GM12878 (cell line): ENCODE results near the gene PRRX1. TPM values are rescaled to one million over a fixed set of nuclear protein-coding genes. Genes with fewer than 3 reads are reported as not detected.

Experiments
- ATAC-seq: fragments of 200-7000 bp; cut with Tn5 transposase; 3 replicates; pipeline ENCODE4 v1.9.1; 2020; ENCODE audit warnings: mild to moderate bottlenecking, moderate library complexity
- BruUV-seq: library from RNA; stranded (reverse); fragments of 400-500 nt; replicated peaks from 2 replicates; lab custom pipeline; 2021; lab: Mats Ljungman, UMichigan
- CTCF ChIA-PET: fragments of 300-600 bp; sonication (Branson Sonifier 250); formaldehyde crosslinking; extraction: SDS; loops from one replicate; lab custom pipeline; 2021; ENCODE audit warnings: inconsistent platforms; lab: Yijun Ruan, JAX
- POLR2A ChIA-PET: fragments of 350-600 bp; formaldehyde crosslinking; extraction: SDS; loops from one replicate; lab custom pipeline; 2021; ENCODE audit warnings: inconsistent platforms; lab: Charles Lee
- RAD21 ChIA-PET: fragments of 300-600 bp; sonication (Branson Sonifier 250); formaldehyde crosslinking; loops from one replicate; lab custom pipeline; 2023; ENCODE audit warnings: antibody characterized with exemption; ENCODE audit not compliant: unreplicated experiment; lab: Charles Lee
- SMC1A ChIA-PET: fragments of 300-600 bp; sonication (Branson Sonifier 250); formaldehyde crosslinking; loops from one replicate; lab custom pipeline; 2023; ENCODE audit not compliant: unreplicated experiment, uncharacterized antibody; lab: Charles Lee
- DNase-seq: peaks from one replicate; pipeline ENCODE4 v3.0.0-alpha.2; 2011; ENCODE audit warnings: low read depth, low spot score
- FAIRE-seq: peaks from 3 replicates; lab custom pipeline; 2011; peaks lifted over from hg19 to GRCh38; lab: Jason Lieb, UNC
- H2AFZ ChIP-seq: 2 replicates; pipeline ENCODE4 v1.6.0; 2011; ENCODE audit warnings: low read depth, low read length, control low read depth; ENCODE audit not compliant: control insufficient read depth
- H3K27ac ChIP-seq: 2 replicates; pipeline ENCODE4 v1.5.1; 2011; ENCODE audit warnings: control low read depth; ENCODE audit not compliant: control insufficient read depth, insufficient read depth
- H3K27me3 ChIP-seq, 2 experiments: replicated peaks in 1 of 2; 2 replicates each; pipeline versions ENCODE4 v1.6.0 to v1.6.1; 2011; ENCODE audit warnings: low read length in 1 of 2; ENCODE audit not compliant: control insufficient read depth in 2 of 2, insufficient read depth in 2 of 2
- H3K36me3 ChIP-seq, 2 experiments: 2 replicates each; pipeline ENCODE4 v1.5.1; 2011; ENCODE audit warnings: low read length in 1 of 2; ENCODE audit not compliant: control insufficient read depth in 2 of 2, insufficient read depth in 2 of 2
- H3K4me1 ChIP-seq: 2 replicates; pipeline ENCODE4 v1.6.1; 2011; ENCODE audit warnings: mild to moderate bottlenecking, low read length, moderate library complexity, mixed read lengths; ENCODE audit not compliant: control insufficient read depth, insufficient read depth
- H3K4me2 ChIP-seq: 2 replicates; pipeline ENCODE4 v1.6.0; 2011; ENCODE audit warnings: control low read depth; ENCODE audit not compliant: control insufficient read depth, insufficient read depth
- H3K4me3 ChIP-seq: fragments of 200-600 bp; sonication (generic); 2 replicates; pipeline ENCODE4 v1.5.1; 2016
- H3K79me2 ChIP-seq: 2 replicates; pipeline ENCODE4 v1.6.0; 2011; ENCODE audit warnings: low read length; ENCODE audit not compliant: control insufficient read depth, insufficient read depth
- H3K9ac ChIP-seq: 2 replicates; pipeline ENCODE4 v1.8.0; 2011; ENCODE audit warnings: low read length, control low read depth, mixed read lengths; ENCODE audit not compliant: control insufficient read depth, insufficient read depth
- H3K9me3 ChIP-seq: replicated peaks from 3 replicates; pipeline ENCODE4 v1.5.1; 2011; ENCODE audit warnings: mild to moderate bottlenecking, low read length; ENCODE audit not compliant: control insufficient read depth, insufficient read depth
- H4K20me1 ChIP-seq: 2 replicates; pipeline ENCODE4 v1.6.0; 2011; ENCODE audit not compliant: control insufficient read depth, insufficient read depth
- ASH2L ChIP-seq: fragments of 300-600, 200-600 bp; sonication (generic); IDR thresholded peaks from 2 replicates; pipeline ENCODE4 v1.6.1; 2017; ENCODE audit warnings: low read depth, mild to moderate bottlenecking, borderline replicate concordance
- ATF3 ChIP-seq: IDR thresholded peaks from 2 replicates; pipeline ENCODE4 v1.6.1; 2011; ENCODE audit warnings: low read depth, mild to moderate bottlenecking, low read length, moderate library complexity, borderline replicate concordance; ENCODE audit errors: extremely low read depth
- BCL11A ChIP-seq: IDR thresholded peaks from 2 replicates; pipeline ENCODE4 v1.6.1; 2011; ENCODE audit warnings: low read depth, low read length
- HCFC1 ChIP-seq: fragments of 150-350 bp; IDR thresholded peaks from 2 replicates; pipeline ENCODE4 v1.6.1; 2014; ENCODE audit warnings: low read length
- IKZF1 ChIP-seq: fragments of 450-650 bp; conservative IDR thresholded peaks from 2 replicates; pipeline ENCODE4 v1.6.1; 2017; ENCODE audit warnings: antibody characterized with exemption, mild to moderate bottlenecking
- KDM1A ChIP-seq: fragments of 200-600 bp; sonication (generic); IDR thresholded peaks from 2 replicates; pipeline ENCODE4 v1.6.1; 2016; ENCODE audit warnings: borderline replicate concordance
- KLF5 ChIP-seq: fragments of 450-650 bp; IDR thresholded peaks from 2 replicates; pipeline ENCODE4 v1.6.1; 2014; ENCODE audit warnings: mild to moderate bottlenecking; ENCODE audit not compliant: partially characterized antibody
- NFXL1 ChIP-seq: fragments of 450-650 bp; IDR thresholded peaks from 2 replicates; pipeline ENCODE4 v1.6.1; 2017; ENCODE audit warnings: antibody characterized with exemption, mild to moderate bottlenecking, borderline replicate concordance
- NFYA ChIP-seq: IDR thresholded peaks from 2 replicates; pipeline ENCODE4 v1.6.1; 2011; ENCODE audit warnings: low read depth, mild to moderate bottlenecking, low read length, improper control_type of control experiment, borderline replicate concordance
- NR2F1 ChIP-seq: fragments of 450-650 bp; conservative IDR thresholded peaks from 2 replicates; pipeline ENCODE4 v1.6.1; 2017; ENCODE audit warnings: mild to moderate bottlenecking
- PBX3 ChIP-seq: IDR thresholded peaks from 2 replicates; pipeline ENCODE4 v1.6.1; 2011; ENCODE audit warnings: mild to moderate bottlenecking, low read depth, low read length, moderate library complexity; ENCODE audit not compliant: insufficient replicate concordance
- POLR2A ChIP-seq: IDR thresholded peaks from 2 replicates; pipeline ENCODE4 v1.6.1; 2011; ENCODE audit warnings: low read depth, mild to moderate bottlenecking, low read length
- POLR2AphosphoS2 ChIP-seq: IDR thresholded peaks from 2 replicates; pipeline ENCODE4 v1.6.1; 2011; ENCODE audit warnings: low read depth, mild to moderate bottlenecking, low read length, improper control_type of control experiment, moderate library complexity
- RBBP5 ChIP-seq: fragments of 200-600 bp; sonication (generic); conservative IDR thresholded peaks from 2 replicates; pipeline ENCODE4 v1.6.1; 2016
- RUNX3 ChIP-seq: IDR thresholded peaks from 2 replicates; pipeline ENCODE4 v1.6.1; 2012; ENCODE audit warnings: low read length, inconsistent platforms
- SMARCA5 ChIP-seq: fragments of 450-650 bp; IDR thresholded peaks from 2 replicates; pipeline ENCODE4 v1.6.1; 2017; ENCODE audit warnings: mild to moderate bottlenecking
- SUPT20H ChIP-seq: IDR thresholded peaks from 2 replicates; pipeline ENCODE4 v1.6.1; 2011; ENCODE audit warnings: low read depth, mild to moderate bottlenecking, low read length, moderate library complexity, borderline replicate concordance; ENCODE audit not compliant: control insufficient read depth
- TCF3 ChIP-seq: IDR thresholded peaks from 2 replicates; pipeline ENCODE4 v1.6.1; 2012; ENCODE audit warnings: low read depth, mild to moderate bottlenecking, low read length, borderline replicate concordance; ENCODE audit not compliant: insufficient read depth
- ZNF687 ChIP-seq: fragments of 450-650 bp; IDR thresholded peaks from 2 replicates; pipeline ENCODE4 v1.6.1; 2017; ENCODE audit warnings: mild to moderate bottlenecking, moderate library complexity
- WGBS: methylation state at CpG from one replicate; pipeline ENCODE4 v1.1.6; 2016; ENCODE audit warnings: low lambda C conversion rate; ENCODE audit not compliant: insufficient replicate concordance, insufficient coverage; ENCODE audit errors: missing lambda C conversion rate; 5-methylcytosine and 5-hydroxymethylcytosine counted together
- in situ Hi-C: fragments of 300-500 bp; cut with MboI; formaldehyde crosslinking; loops from 9 replicates; pipeline ENCODE4 v1.14.3; 2018; ENCODE audit warnings: mixed read lengths
- intact Hi-C: fragments of 100-400 bp; cut with micrococcal nuclease; formaldehyde crosslinking; loops from one replicate; pipeline ENCODE4 v1.14.2; 2022; ENCODE audit not compliant: unreplicated experiment
- polyA plus RNA-seq, 11 experiments: library from polyadenylated mRNA; depleted of rRNA in 4 of 11; unstranded in 6 of 11; stranded (reverse) in 5 of 11; fragments of >200 nt; fragmentation: Nextera tagmentation in 4 of 11; fragmentation: Illumina TruSeq in 1 of 11; extraction: Ambion mirVana in 4 of 11; extraction: Trizol in 1 of 11; gene quantifications; 1 replicate in 1 of 11; 2 replicates in 10 of 11; pipeline versions ENCODE4 v1.2.1 to v1.2.3, GENCODE V29; 2011 to 2016; ENCODE audit warnings: inconsistent platforms in 2 of 11, missing spikeins in 2 of 11, low read depth in 1 of 11
- total RNA-seq, 4 experiments: library from RNA; depleted of rRNA in 3 of 4; stranded (reverse); fragments of >200 nt in 3 of 4; fragmentation: Illumina TruSeq in 1 of 4; extraction: Trizol in 1 of 4; gene quantifications; 2 replicates each; pipeline versions ENCODE4 v1.2.1 to v1.2.3, GENCODE V29; 2013 to 2021

PRRX1 gene
- total and polyA plus RNA-seq, 10 of the 15 experiments (the other 5 are each of a cell fraction or from before 2014, with no cell fraction given) = 0.42 to 64.6 (median 1.5) TPM

- H3K4me1 ChIP-seq = no peaks in the 10 kb centered on the region
- H3K36me3 ChIP-seq = no peaks in the 10 kb centered on the region
- intact Hi-C loops (no loop called here), in situ Hi-C loops (no loop called here)
- H3K9ac ChIP-seq = no peak overlapping the region
- no peak overlapping the region for H3K4me3 ChIP-seq
- H2AFZ ChIP-seq = no peak overlapping the region
- DNase-seq (no peak), ATAC-seq (no peak), FAIRE-seq (no peak)
- no peak for TF ChIP-seq POLR2A
- TF ChIP-seq NR2F1 = no peak
- no peak for TF ChIP-seq POLR2AphosphoS2
- no peak for TF ChIP-seq NFXL1
- TF ChIP-seq IKZF1 = no peak
- no peak for TF ChIP-seq PBX3
- TF ChIP-seq KDM1A = no peak
- TF ChIP-seq RUNX3 = no peak
- TF ChIP-seq ASH2L = no peak
- no peak for TF ChIP-seq NFYA
- no peak for TF ChIP-seq HCFC1
- TF ChIP-seq TCF3 = no peak
- no peak for TF ChIP-seq SUPT20H
- no peak for TF ChIP-seq KLF5
- no peak for TF ChIP-seq ZNF687
- no peak for TF ChIP-seq RBBP5
- TF ChIP-seq BCL11A = no peak
- TF ChIP-seq ATF3 = no peak
- TF ChIP-seq SMARCA5 = no peak
- ChIA-PET CTCF (interaction anchor here (0.9 to 2.1 kb wide), 4 partner anchors 14 to 150 kb away, joined by 3 to 8 read pairs (median 3); no protein-coding TSS in a partner anchor), SMC1A (interaction anchor here (0.7 to 2.1 kb wide), 4 partner anchors 18 to 150 kb away, joined by 3 to 7 read pairs (median 3); no protein-coding TSS in a partner anchor), POLR2A (interaction anchor here (0.5 to 0.6 kb wide), 2 partner anchors 87 to 131 kb away, joined by 3 read pairs; no protein-coding TSS in a partner anchor), RAD21 (interaction anchor here (2.3 kb wide), 1 partner anchor 150 kb away, joined by 6 read pairs; no protein-coding TSS in a partner anchor)
- WGBS = 14% methylated on average over 4 of the region's 4 CpGs
- H3K4me2 ChIP-seq = no peak overlapping the region
- H4K20me1 ChIP-seq = no peaks in the 10 kb centered on the region
- H3K27ac ChIP-seq = no peak overlapping the region
- no TSS peak for BruUV-seq
- H3K9me3 ChIP-seq = no peaks in the 10 kb centered on the region
- no peaks in the 10 kb centered on the region for H3K79me2 ChIP-seq
- no peaks in the 10 kb centered on the region; a peak in 1 of 4 replicates for H3K27me3 ChIP-seq
These were observed 67.8 kb downstream of the PRRX1 start for GRCh38 chr1:170731566-170732251.
